Gastrocnemius medialis (tissue), 4 donors: ENCODE results near the gene WDR64. TPM values are rescaled to one million over a fixed set of nuclear protein-coding genes. Genes with fewer than 3 reads are reported as not detected.
"Not testable (repeated sequence)": the region's sequence is repeated elsewhere in the genome, so short reads cannot be mapped to it uniquely, and the experiment has no call there.

Source experiments
- ATAC-seq, 2 donors: fragments of 150-250 bp; one replicate each; pipeline ENCODE4 v1.9.1; 2016
- DNase-seq, 2 donors: peaks; one replicate each; pipeline ENCODE4 v3.0.0-alpha.2; 2019
- H3K27ac ChIP-seq, 4 donors: fragments of 200-600 bp; sonication (generic); 1 replicate in 1 of 4; 2 replicates in 3 of 4; pipeline ENCODE4 v1.5.1; 2016 to 2018; ENCODE audit warnings: mild to moderate bottlenecking in 2 of 4, moderate library complexity in 1 of 4
- H3K27me3 ChIP-seq, 3 donors: fragments of 200-600 bp; sonication (generic) in 2 of 3; 1 replicate in 1 of 3; 2 replicates in 2 of 3; pipeline versions ENCODE4 v1.5.1 to v1.6.0; 2016 to 2019; ENCODE audit warnings: mild to moderate bottlenecking in 1 of 3, moderate library complexity in 1 of 3
- H3K36me3 ChIP-seq, 2 donors: fragments of 200-600 bp; sonication (generic) in 1 of 2; one replicate each; pipeline ENCODE4 v1.5.1; 2017 to 2018
- H3K4me1 ChIP-seq, 2 donors: fragments of 200-600 bp; sonication (generic) in 1 of 2; one replicate each; pipeline ENCODE4 v1.5.1; 2016 to 2017; ENCODE audit warnings: mild to moderate bottlenecking in 2 of 2
- H3K4me3 ChIP-seq, 4 donors: fragments of 200-600 bp; sonication (generic) in 3 of 4; 1 replicate in 1 of 4; 2 replicates in 3 of 4; pipeline ENCODE4 v1.5.1; 2016 to 2019; ENCODE audit warnings: mild to moderate bottlenecking in 2 of 4
- H3K9me3 ChIP-seq, 3 donors: fragments of 200-600 bp; sonication (generic) in 2 of 3; 1 replicate in 1 of 3; 2 replicates in 2 of 3; pipeline ENCODE4 v1.5.1; 2016 to 2019
- POLR2A ChIP-seq, 2 donors: fragments of 450-650 bp; IDR thresholded peaks; one replicate each; pipeline ENCODE4 v1.6.1; 2017; ENCODE audit warnings: antibody characterized with exemption in 2 of 2, mild to moderate bottlenecking in 2 of 2, moderate library complexity in 2 of 2
- in situ Hi-C, 4 donors: fragments of 200-750 bp; cut with MboI; loops; one replicate each; pipeline versions ENCODE4 v1.15.0 to v1.8.0; 2017; ENCODE audit warnings: low sequenced_read_pairs in 4 of 4
- intact Hi-C: fragments of 100-400 bp; cut with DNase I; formaldehyde crosslinking; loops from one replicate; pipeline ENCODE4 v1.15.1; 2023; ENCODE audit warnings: low total_unique reads
- total RNA-seq, 4 donors: library from RNA; depleted of rRNA; stranded (reverse); fragments of >200 nt; gene quantifications; one replicate each; pipeline versions ENCODE4 v1.1.0 to v1.2.3, GENCODE V29; 2016
- TF ChIP-seq, protein P1 (sequence below), 5 experiments: fragments of 450-650 bp in 3 of 5; fragments of 200-600 bp in 2 of 5; sonication (generic) in 2 of 5; IDR thresholded peaks in 4 of 5; conservative IDR thresholded peaks in 1 of 5; 1 replicate in 4 of 5; 2 replicates in 1 of 5; pipeline ENCODE4 v1.5.1; 2016 to 2019; ENCODE audit warnings: antibody characterized with exemption in 5 of 5, mild to moderate bottlenecking in 3 of 5, moderate library complexity in 3 of 5

The WDR64 gene
- total RNA-seq, 4 donors from 2014 or later = 0.22 TPM; not detected in 3

DNA sequence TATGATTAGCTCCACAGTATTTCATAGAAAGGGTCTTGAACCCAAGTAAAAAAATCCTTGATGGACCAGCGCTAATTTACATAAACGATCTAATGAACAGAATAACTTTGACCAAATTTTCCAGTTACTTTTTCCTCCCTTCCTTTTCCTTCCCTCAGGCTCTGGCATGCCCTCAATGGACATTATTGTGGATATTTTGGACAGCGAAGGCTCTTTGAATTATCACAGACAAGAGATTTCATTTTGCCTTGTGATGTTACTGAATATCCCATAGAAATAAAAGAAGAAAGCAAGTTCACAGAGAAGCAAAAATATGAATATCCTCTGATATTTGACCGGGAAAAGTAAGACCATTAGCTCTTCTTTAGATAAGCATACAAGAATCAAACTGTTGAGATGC is 135.6 kb downstream of the WDR64 start:
- Histone ChIP-seq H3K36me3 (no peaks in the 10 kb centered on the region), H3K4me3 (no peak overlapping the region), H3K4me1 (no peaks in the 10 kb centered on the region), H3K9me3 (no peaks in the 10 kb centered on the region), H3K27me3 (no peaks in the 10 kb centered on the region), H3K27ac (no peak overlapping the region)
- ATAC-seq (no peak), DNase-seq (no peak)
- TF ChIP-seq, protein P1, sequence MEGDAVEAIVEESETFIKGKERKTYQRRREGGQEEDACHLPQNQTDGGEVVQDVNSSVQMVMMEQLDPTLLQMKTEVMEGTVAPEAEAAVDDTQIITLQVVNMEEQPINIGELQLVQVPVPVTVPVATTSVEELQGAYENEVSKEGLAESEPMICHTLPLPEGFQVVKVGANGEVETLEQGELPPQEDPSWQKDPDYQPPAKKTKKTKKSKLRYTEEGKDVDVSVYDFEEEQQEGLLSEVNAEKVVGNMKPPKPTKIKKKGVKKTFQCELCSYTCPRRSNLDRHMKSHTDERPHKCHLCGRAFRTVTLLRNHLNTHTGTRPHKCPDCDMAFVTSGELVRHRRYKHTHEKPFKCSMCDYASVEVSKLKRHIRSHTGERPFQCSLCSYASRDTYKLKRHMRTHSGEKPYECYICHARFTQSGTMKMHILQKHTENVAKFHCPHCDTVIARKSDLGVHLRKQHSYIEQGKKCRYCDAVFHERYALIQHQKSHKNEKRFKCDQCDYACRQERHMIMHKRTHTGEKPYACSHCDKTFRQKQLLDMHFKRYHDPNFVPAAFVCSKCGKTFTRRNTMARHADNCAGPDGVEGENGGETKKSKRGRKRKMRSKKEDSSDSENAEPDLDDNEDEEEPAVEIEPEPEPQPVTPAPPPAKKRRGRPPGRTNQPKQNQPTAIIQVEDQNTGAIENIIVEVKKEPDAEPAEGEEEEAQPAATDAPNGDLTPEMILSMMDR (IDR thresholded peaks at IDR 0.05 in 4 of 5, conservative IDR thresholded peaks at IDR 0.05 in 1 of 5) = no peak
- TF ChIP-seq POLR2A (IDR thresholded peaks at IDR 0.05) = no peak
- in situ Hi-C loops (no loop called here), intact Hi-C loops (no loop called here)

DNA sequence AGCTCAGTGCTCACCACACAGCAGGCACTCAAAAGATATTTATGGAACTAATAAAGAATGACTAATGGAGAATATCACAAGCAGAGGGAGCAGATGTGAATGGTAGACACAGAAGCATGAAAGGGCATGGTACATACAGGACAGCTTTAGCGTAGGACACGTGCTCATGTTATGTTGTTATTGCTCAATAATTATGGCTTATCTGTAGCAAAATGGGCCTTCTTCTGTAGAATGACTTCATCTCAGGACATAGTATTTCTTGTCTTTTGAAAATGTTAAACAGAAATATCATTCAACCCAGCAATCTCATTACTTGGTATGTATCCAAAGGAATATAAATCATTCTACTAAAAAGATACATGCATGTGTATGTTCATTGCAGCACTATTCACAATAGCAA is 137.0 kb downstream of the WDR64 start:
- no peak for DNase-seq
- intact Hi-C loops = no loop called here
- TF ChIP-seq, protein P1 (IDR thresholded peaks at IDR 0.05 in 4 of 5, conservative IDR thresholded peaks at IDR 0.05 in 1 of 5) = no peak
- TF ChIP-seq POLR2A (IDR thresholded peaks at IDR 0.05) = no peak
- Histone ChIP-seq H3K27ac (no peak overlapping the region), H3K36me3 (no peaks in the 10 kb centered on the region), H3K4me3 (no peak overlapping the region), H3K27me3 (no peaks in the 10 kb centered on the region), H3K9me3 (no peaks in the 10 kb centered on the region), H3K4me1 (no peaks in the 10 kb centered on the region)
- ATAC-seq = no peak
- in situ Hi-C loops = no loop called here

DNA sequence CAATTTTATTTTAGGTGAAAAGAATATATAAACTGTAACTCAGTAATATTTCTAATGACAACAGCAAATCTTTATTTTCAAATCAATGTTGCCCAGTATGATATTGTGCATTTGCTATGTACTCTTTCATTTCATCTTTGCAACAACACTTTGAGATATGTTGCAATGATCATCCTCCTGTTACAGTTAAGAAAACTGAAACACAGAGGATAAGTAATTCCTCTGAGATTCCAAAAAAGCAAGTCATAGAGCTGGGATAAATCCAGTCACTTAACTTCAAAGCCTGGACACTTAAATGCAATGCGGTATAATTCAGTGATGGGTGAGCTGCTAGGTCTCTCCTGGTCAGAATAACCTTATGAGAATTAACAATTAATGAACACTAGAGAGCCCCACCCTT is 147.3 kb downstream of the WDR64 start:
- intact Hi-C loops (no loop called here), in situ Hi-C loops (no loop called here)
- no peak overlapping the region for H3K27ac ChIP-seq
- DNase-seq (no peak), ATAC-seq (no peak)
- TF ChIP-seq, protein P1 (IDR thresholded peaks at IDR 0.05 in 4 of 5, conservative IDR thresholded peaks at IDR 0.05 in 1 of 5) = no peak
- no peak for TF ChIP-seq POLR2A (IDR thresholded peaks at IDR 0.05)
- H3K9me3 ChIP-seq = no peaks in the 10 kb centered on the region
- no peaks in the 10 kb centered on the region for H3K27me3 ChIP-seq
- H3K4me3 ChIP-seq = no peak overlapping the region
- no peaks in the 10 kb centered on the region for H3K4me1 ChIP-seq
- H3K36me3 ChIP-seq = no peaks in the 10 kb centered on the region

DNA sequence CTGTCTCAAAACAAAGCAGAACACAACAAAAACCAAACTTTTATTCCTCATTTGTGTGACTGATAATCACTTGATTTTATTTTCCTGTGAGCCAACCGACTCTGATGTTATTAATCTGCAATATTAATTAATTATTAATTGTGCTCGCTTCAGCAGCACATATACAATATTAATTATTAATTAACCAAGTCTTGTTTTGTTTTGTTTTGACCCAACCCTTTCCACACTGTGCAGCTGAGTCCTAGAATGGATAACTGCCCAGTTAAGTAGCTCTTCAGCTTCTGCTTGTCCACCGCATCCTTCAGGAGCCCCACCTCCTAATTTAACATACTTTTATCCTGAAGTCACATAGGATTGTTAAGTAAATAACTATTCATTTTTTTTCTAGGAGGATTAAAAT is 148.6 kb downstream of the WDR64 start:
- no peak overlapping the region for H3K27ac ChIP-seq
- no peaks in the 10 kb centered on the region for H3K4me1 ChIP-seq
- H3K36me3 ChIP-seq = no peaks in the 10 kb centered on the region
- no peak overlapping the region for H3K4me3 ChIP-seq
- ATAC-seq (no peak), DNase-seq (no peak)
- H3K9me3 ChIP-seq = no peaks in the 10 kb centered on the region
- in situ Hi-C loops = no loop called here
- TF ChIP-seq, protein P1 (IDR thresholded peaks at IDR 0.05 in 4 of 5, conservative IDR thresholded peaks at IDR 0.05 in 1 of 5) = no peak
- no peak for TF ChIP-seq POLR2A (IDR thresholded peaks at IDR 0.05)
- no peaks in the 10 kb centered on the region for H3K27me3 ChIP-seq
- intact Hi-C loops = no loop called here

DNA sequence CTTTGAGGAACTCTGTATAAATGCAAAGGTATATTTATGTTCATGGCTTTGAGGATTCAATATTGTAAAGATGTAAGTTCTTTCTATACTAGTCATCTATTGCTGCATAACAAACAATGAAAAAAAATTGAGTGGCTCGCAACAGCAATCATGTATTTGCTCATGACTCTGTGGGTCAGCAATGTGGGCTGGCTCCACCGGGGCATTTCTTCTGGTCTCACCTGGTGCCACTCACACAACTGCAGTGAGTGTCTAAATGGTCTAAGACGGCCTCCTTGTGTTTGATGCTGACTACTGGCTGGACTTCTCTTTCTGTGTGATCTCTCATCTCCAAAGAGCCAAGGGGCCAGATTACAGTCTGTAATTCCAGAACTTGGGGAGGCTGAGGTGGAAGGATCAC is 150.8 kb downstream of the WDR64 start:
- Histone ChIP-seq H3K9me3 (no peaks in the 10 kb centered on the region), H3K36me3 (no peaks in the 10 kb centered on the region), H3K4me3 (no peak overlapping the region), H3K4me1 (no peaks in the 10 kb centered on the region), H3K27ac (no peak overlapping the region), H3K27me3 (no peaks in the 10 kb centered on the region)
- DNase-seq (no peak), ATAC-seq (no peak)
- in situ Hi-C loops = no loop called here
- no peak for TF ChIP-seq POLR2A (IDR thresholded peaks at IDR 0.05)
- TF ChIP-seq, protein P1 (IDR thresholded peaks at IDR 0.05 in 4 of 5, conservative IDR thresholded peaks at IDR 0.05 in 1 of 5) = no peak
- intact Hi-C loops = no loop called here

DNA sequence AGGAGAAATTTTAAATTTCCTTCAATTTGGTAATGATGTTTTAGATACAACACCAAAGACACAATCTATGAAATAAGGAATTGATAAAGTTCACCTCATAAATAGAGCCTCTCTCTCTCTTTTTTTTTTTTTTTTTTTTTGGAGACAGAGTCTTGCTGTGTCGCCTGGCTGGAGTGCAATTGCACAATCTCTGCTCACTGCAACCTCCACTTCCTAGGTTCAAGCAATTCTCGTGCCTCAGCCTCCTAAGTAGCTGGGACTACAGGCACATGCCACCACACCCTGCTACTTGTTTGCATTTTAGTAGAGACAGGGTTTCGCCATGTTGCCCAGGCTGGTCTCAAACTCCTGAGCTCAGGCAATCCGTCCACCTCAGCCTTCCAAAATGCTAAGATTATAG is 152.6 kb downstream of the WDR64 start:
- DNase-seq, H3K4me3 ChIP-seq, intact Hi-C loops, H3K9me3 ChIP-seq, H3K27me3 ChIP-seq, H3K36me3 ChIP-seq, H3K27ac ChIP-seq, ATAC-seq, H3K4me1 ChIP-seq, in situ Hi-C loops: not testable (repeated sequence)
